Hepatocyte (in vitro differentiated cells): ENCODE measurements around the gene NEURL4. TPM values are rescaled to one million over a fixed set of nuclear protein-coding genes. Genes with fewer than 3 reads are reported as not detected.

Source experiments
- DNase-seq: peaks from one replicate; pipeline ENCODE4 v3.0.0-alpha.2; 2016; ENCODE audit warnings: low spot score
- H2AFZ ChIP-seq: fragments of 200-600 bp; sonication (generic); 2 replicates; pipeline ENCODE4 v1.6.0; 2016; ENCODE audit warnings: antibody characterized with exemption, mild to moderate bottlenecking
- H3K27ac ChIP-seq: fragments of 200-600 bp; sonication (generic); 2 replicates; pipeline ENCODE4 v1.5.1; 2016; ENCODE audit warnings: mild to moderate bottlenecking
- H3K27me3 ChIP-seq: fragments of 200-600 bp; sonication (generic); 2 replicates; pipeline ENCODE4 v1.6.1; 2016
- H3K36me3 ChIP-seq: fragments of 200-600 bp; sonication (generic); replicated peaks from 2 replicates; pipeline ENCODE4 v1.5.1; 2016; ENCODE audit warnings: low read depth; ENCODE audit not compliant: insufficient read depth
- H3K4me1 ChIP-seq: fragments of 200-600 bp; sonication (generic); 2 replicates; pipeline ENCODE4 v1.5.1; 2016; ENCODE audit warnings: mild to moderate bottlenecking, moderate library complexity; ENCODE audit not compliant: insufficient read depth
- H3K4me2 ChIP-seq: fragments of 200-600 bp; sonication (generic); 2 replicates; pipeline ENCODE4 v1.6.0; 2016
- H3K4me3 ChIP-seq: fragments of 200-600 bp; sonication (generic); 2 replicates; pipeline ENCODE4 v1.5.1; 2016; ENCODE audit warnings: mild to moderate bottlenecking
- H3K79me2 ChIP-seq: fragments of 200-600 bp; sonication (generic); 2 replicates; pipeline ENCODE4 v1.6.0; 2017; ENCODE audit warnings: mild to moderate bottlenecking
- H3K9me2 ChIP-seq: fragments of 200-600 bp; sonication (generic); replicated peaks from 2 replicates; pipeline ENCODE4 v1.6.0; 2017; ENCODE audit warnings: mild to moderate bottlenecking; ENCODE audit not compliant: insufficient read depth
- H3K9me3 ChIP-seq: fragments of 200-600 bp; sonication (generic); 2 replicates; pipeline ENCODE4 v1.5.1; 2016; ENCODE audit warnings: low read depth, mild to moderate bottlenecking
- H4K20me1 ChIP-seq: fragments of 200-600 bp; sonication (generic); 2 replicates; pipeline ENCODE4 v1.6.0; 2016; ENCODE audit warnings: mild to moderate bottlenecking; ENCODE audit not compliant: insufficient read depth, poor library complexity, severe bottlenecking
- EZH2 ChIP-seq: fragments of 200-600 bp; sonication (generic); IDR thresholded peaks from 2 replicates; pipeline ENCODE4 v1.6.1; 2016; ENCODE audit warnings: antibody characterized with exemption, mild to moderate bottlenecking, borderline replicate concordance
- EZH2phosphoT487 ChIP-seq: fragments of 200-600 bp; sonication (generic); IDR thresholded peaks from one replicate; pipeline ENCODE4 v1.6.1; 2018; ENCODE audit warnings: antibody characterized with exemption, mild to moderate bottlenecking, low read depth, moderate library complexity; ENCODE audit not compliant: unreplicated experiment, severe bottlenecking
- WGBS: methylation state at CpG from one replicate; pipeline ENCODE4 v1.1.6; 2016; ENCODE audit warnings: low lambda C conversion rate; ENCODE audit errors: missing lambda C conversion rate; 5-methylcytosine and 5-hydroxymethylcytosine counted together
- polyA plus RNA-seq: library from polyadenylated mRNA; unstranded; fragments of >200 nt; fragmentation: Nextera tagmentation; extraction: Ambion mirVana; gene quantifications from 2 replicates; pipeline ENCODE4 v1.2.1, GENCODE V29; 2016
- total RNA-seq: library from RNA; depleted of rRNA; stranded (reverse); fragments of >200 nt; gene quantifications from 2 replicates; pipeline ENCODE4 v1.2.3, GENCODE V29; 2014
- TF ChIP-seq, protein P1 (sequence below): fragments of 200-600 bp; sonication (generic); IDR thresholded peaks from 2 replicates; pipeline ENCODE4 v1.5.1; 2016; ENCODE audit warnings: antibody characterized with exemption, mild to moderate bottlenecking; ENCODE audit not compliant: poor library complexity

NEURL4 gene
- total and polyA plus RNA-seq, 2 experiments from 2014 or later: 9.5 to 9.6 TPM

DNA sequence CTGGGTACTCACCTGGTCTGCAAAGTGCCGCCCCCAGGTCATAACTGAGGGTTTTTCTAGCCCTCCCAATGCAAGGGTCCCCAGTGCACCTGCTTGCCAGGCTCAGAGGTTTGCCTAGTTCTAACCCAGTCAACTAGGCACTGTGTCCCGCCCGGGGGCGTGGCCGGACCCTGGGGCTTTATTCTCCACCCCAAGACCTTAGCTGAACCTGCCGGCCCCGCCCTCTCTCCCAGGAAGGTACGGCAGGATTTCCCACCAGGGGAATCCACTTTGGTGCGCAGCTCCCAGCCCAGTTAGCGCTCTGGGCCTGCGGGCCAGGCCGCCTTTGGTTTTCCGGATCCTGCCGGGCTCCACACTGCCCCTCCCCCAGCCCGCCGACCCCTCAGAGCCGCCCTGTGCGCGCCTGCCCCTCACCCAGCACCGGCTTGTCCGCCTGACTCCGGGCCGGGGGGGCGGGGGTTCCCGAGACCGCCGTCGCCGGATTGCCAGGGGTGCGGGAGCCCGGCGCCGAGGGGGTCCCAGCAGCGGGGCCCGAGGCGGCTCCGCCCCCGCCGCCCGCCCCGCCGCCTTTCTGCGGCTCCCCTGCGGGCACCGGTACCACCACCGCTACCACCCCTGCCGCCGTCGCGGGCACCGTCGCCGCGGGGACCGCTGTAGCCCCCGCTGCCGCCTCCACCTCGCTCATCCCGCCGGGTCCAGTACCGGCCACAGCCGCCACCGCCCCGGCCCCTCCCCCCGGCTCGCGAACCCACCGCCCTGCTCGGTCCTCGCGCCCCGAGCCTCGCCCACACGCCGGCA is 35.1 kb downstream of the NEURL4 start:
- Histone ChIP-seq H3K9me2 (no peaks in the 10 kb centered on the region), H3K36me3 (no peaks in the 10 kb centered on the region), H3K9me3 (no peaks in the 10 kb centered on the region), H3K4me1 (peaks cover 28% of the 10 kb centered on the region), H3K27ac (no peak overlapping the region), H4K20me1 (no peaks in the 10 kb centered on the region), H3K79me2 (no peaks in the 10 kb centered on the region), H3K4me2 (peak overlapping the region; percentile 89), H2AFZ (no peak overlapping the region), H3K27me3 (no peaks in the 10 kb centered on the region), H3K4me3 (no peak overlapping the region)
- 15% methylated on average over 9 of the region's 75 CpGs for WGBS
- DNase-seq: peak; percentile 54
- TF ChIP-seq EZH2phosphoT487 (peak; percentile 27), EZH2 (no peak)

DNA sequence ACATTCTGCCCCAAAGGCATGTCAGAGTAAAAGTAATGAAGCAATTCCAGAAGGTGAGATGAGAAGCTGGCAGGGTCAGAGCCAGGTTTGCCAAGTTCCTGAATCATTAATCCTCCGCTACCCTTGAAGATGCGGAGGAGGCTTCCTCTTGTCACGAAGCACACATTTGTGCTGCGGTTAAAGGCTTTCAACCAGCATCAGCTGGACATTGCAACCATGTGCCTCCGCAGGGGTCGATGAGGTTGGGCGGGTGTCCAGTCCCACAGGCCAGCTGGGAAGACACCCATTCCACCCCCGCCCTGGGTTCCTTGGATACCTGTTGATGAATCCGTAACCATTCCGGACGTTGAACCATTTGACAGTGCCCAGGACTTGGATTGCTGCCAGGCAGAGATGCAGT is 36.0 kb downstream of the NEURL4 start:
- Histone ChIP-seq H3K27ac (no peak overlapping the region), H3K9me2 (no peaks in the 10 kb centered on the region), H4K20me1 (no peaks in the 10 kb centered on the region), H2AFZ (no peak overlapping the region), H3K27me3 (no peaks in the 10 kb centered on the region), H3K4me1 (peaks cover 28% of the 10 kb centered on the region), H3K4me3 (no peak overlapping the region), H3K79me2 (no peaks in the 10 kb centered on the region), H3K9me3 (no peaks in the 10 kb centered on the region), H3K4me2 (peak overlapping the region; percentile 89), H3K36me3 (no peaks in the 10 kb centered on the region)
- TF ChIP-seq EZH2 (no peak), EZH2phosphoT487 (no peak)
- TF ChIP-seq, protein P1, sequence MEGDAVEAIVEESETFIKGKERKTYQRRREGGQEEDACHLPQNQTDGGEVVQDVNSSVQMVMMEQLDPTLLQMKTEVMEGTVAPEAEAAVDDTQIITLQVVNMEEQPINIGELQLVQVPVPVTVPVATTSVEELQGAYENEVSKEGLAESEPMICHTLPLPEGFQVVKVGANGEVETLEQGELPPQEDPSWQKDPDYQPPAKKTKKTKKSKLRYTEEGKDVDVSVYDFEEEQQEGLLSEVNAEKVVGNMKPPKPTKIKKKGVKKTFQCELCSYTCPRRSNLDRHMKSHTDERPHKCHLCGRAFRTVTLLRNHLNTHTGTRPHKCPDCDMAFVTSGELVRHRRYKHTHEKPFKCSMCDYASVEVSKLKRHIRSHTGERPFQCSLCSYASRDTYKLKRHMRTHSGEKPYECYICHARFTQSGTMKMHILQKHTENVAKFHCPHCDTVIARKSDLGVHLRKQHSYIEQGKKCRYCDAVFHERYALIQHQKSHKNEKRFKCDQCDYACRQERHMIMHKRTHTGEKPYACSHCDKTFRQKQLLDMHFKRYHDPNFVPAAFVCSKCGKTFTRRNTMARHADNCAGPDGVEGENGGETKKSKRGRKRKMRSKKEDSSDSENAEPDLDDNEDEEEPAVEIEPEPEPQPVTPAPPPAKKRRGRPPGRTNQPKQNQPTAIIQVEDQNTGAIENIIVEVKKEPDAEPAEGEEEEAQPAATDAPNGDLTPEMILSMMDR: no peak
- DNase-seq: no peak
- 91% methylated on average over 11 of the region's 11 CpGs for WGBS

DNA sequence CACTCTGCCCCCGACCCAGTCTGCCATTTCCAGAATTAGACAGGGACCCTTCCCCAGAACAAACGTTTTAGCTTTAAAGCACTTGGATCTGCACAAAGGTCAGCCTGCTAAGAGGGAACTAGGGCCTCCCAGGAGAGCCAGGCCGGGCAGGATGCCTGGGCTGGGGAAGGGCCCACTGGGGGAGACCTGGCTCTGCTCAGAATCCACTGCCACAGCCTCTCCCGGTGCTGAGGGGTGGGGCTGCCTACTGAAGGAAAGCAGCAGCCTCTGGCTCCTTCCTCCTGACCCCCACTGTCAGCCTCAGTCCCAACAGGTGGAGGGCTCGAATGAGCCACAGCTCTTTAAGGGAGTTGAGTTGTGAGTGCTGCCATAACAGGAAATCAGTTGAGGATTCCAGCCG is 36.4 kb downstream of the NEURL4 start:
- no peak overlapping the region for H3K27ac ChIP-seq
- H3K9me3 ChIP-seq: no peaks in the 10 kb centered on the region
- H3K4me2 ChIP-seq: peak overlapping the region; percentile 35
- 39% methylated on average over 6 of the region's 6 CpGs for WGBS
- no peak overlapping the region for H2AFZ ChIP-seq
- H3K36me3 ChIP-seq: no peaks in the 10 kb centered on the region
- no peaks in the 10 kb centered on the region for H3K27me3 ChIP-seq
- peak; percentile 47 for DNase-seq
- H3K4me3 ChIP-seq: no peak overlapping the region
- no peaks in the 10 kb centered on the region for H3K79me2 ChIP-seq
- H3K9me2 ChIP-seq: no peaks in the 10 kb centered on the region
- TF ChIP-seq, protein P1: no peak
- TF ChIP-seq EZH2phosphoT487 (no peak), EZH2 (no peak)
- peaks cover 28% of the 10 kb centered on the region for H3K4me1 ChIP-seq
- H4K20me1 ChIP-seq: no peaks in the 10 kb centered on the region

DNA sequence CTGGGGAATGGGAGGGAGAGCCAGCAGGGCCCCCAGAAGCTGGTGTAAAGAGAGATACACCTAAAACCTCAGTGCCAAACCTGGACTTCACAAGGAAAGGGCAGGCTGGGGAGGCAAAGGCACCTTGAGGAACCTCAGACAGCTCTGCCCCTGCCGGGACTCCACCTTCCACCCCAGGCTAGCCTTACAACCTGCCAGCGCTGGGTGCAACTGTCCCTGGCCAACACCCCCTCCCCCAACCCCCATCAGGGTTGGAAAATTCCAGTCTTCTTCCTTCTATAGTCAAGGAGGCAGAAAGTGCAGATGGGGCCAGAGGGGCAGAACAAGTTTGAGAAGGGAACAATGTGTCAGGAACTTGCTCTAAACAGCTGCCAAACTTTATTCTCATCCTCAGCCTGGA is 36.9 kb downstream of the NEURL4 start:
- TF ChIP-seq EZH2phosphoT487 (no peak), EZH2 (no peak)
- TF ChIP-seq, protein P1: no peak
- Histone ChIP-seq H3K36me3 (no peaks in the 10 kb centered on the region), H3K27ac (no peak overlapping the region), H3K4me1 (peaks cover 28% of the 10 kb centered on the region), H3K4me3 (no peak overlapping the region), H3K4me2 (no peak overlapping the region), H4K20me1 (no peaks in the 10 kb centered on the region), H3K9me3 (no peaks in the 10 kb centered on the region), H3K27me3 (no peaks in the 10 kb centered on the region), H3K79me2 (no peaks in the 10 kb centered on the region), H3K9me2 (no peaks in the 10 kb centered on the region), H2AFZ (no peak overlapping the region)
- 77% methylated on average over 2 of the region's 2 CpGs for WGBS
- DNase-seq: no peak
